MG63 (cell line): ENCODE measurements around the gene LY6G6D. TPM values are rescaled to one million over a fixed set of nuclear protein-coding genes. Genes with fewer than 3 reads are reported as not detected.
"Not testable (repeated sequence)": the region's sequence is repeated elsewhere in the genome, so short reads cannot be mapped to it uniquely, and the experiment has no call there.

ENCODE experiments used
- DNase-seq: peaks from one replicate; pipeline ENCODE4 v3.0.0-alpha.2; 2020
- H3K27me3 ChIP-seq: fragments of 250-450 bp; sonication (Bioruptor Pico); 2 replicates; pipeline ENCODE4 v1.5.1; 2020; ENCODE audit warnings: mild to moderate bottlenecking, moderate library complexity
- H3K36me3 ChIP-seq: fragments of 250-450 bp; sonication (Bioruptor Pico); 2 replicates; pipeline ENCODE4 v1.5.1; 2020; ENCODE audit warnings: mild to moderate bottlenecking, moderate library complexity
- H3K4me3 ChIP-seq: fragments of 250-450 bp; sonication (Bioruptor Pico); 2 replicates; pipeline ENCODE4 v1.5.1; 2020; ENCODE audit warnings: mild to moderate bottlenecking, moderate library complexity
- H3K9me3 ChIP-seq: fragments of 250-450 bp; sonication (Bioruptor Pico); 2 replicates; pipeline ENCODE4 v1.5.1; 2020; ENCODE audit warnings: mild to moderate bottlenecking, moderate library complexity
- total RNA-seq: library from RNA; depleted of rRNA; stranded (reverse); fragments of >200 nt; shearing (Covaris generic); gene quantifications from 2 replicates; pipeline ENCODE4 v1.2.3, GENCODE V29; 2014; ENCODE audit warnings: low replicate concordance

The LY6G6D gene
- total RNA-seq, 1 experiment from 2014 or later = not detected

- no peak for DNase-seq
- H3K9me3 ChIP-seq = no peaks in the 10 kb centered on the region
- H3K4me3 ChIP-seq = no peak overlapping the region
- H3K27me3 ChIP-seq = no peaks in the 10 kb centered on the region
- no peaks in the 10 kb centered on the region for H3K36me3 ChIP-seq
Measured at GRCh38 chr6:31708224-31708623, 6.9 kb upstream of the LY6G6D start.

DNA sequence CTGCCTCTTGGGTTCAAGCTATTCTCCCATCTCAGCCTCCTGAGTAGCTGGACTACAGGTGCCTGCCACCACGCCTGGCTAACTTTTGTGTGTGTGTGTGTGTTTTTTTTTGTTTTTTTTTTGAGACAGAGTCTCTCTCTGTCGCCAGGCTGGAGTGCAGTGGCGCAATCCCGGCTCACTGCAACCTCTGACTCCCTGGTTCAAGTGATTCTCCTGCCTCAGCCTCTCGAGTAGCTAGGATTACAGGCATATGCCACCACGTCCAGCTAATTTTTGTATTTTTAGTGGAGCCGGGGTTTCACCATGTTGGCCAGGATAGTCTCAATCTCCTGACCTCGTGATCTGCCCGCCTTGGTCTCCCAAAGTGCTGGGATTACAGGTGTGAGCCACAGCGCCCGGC lies 6.0 kb upstream of the LY6G6D start:
- H3K4me3 ChIP-seq, H3K9me3 ChIP-seq, H3K27me3 ChIP-seq, H3K36me3 ChIP-seq, DNase-seq: not testable (repeated sequence)

- Histone ChIP-seq H3K27me3 (no peaks in the 10 kb centered on the region), H3K4me3 (no peak overlapping the region), H3K36me3 (no peaks in the 10 kb centered on the region), H3K9me3 (no peaks in the 10 kb centered on the region)
- DNase-seq = no peak
Measured at GRCh38 chr6:31710523-31711219, 4.5 kb upstream of the LY6G6D start.

DNA sequence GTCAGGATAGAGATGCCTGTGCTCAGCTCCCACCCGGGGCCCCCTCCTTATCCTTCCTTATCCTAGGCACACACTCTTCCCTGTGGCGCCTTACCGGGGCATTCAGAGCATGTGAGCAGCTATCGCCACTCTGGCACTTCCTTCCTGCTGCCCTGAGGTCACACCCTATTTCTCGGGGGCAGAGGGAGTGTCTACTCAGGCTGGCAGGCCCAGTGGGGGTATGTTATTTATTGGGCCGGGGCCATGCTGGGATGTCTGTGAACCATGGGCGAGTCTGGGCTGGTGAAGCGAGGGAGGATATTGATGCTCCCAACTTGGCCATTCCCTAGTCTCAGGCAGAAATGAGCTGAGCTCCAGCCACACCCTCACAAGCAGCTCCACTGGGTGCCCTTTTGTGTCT lies 3.9 kb upstream of the LY6G6D start:
- no peak for DNase-seq
- H3K4me3 ChIP-seq = no peak overlapping the region
- no peaks in the 10 kb centered on the region for H3K27me3 ChIP-seq
- H3K9me3 ChIP-seq = no peaks in the 10 kb centered on the region
- H3K36me3 ChIP-seq = no peaks in the 10 kb centered on the region

- H3K4me3 ChIP-seq = no peak overlapping the region
- no peaks in the 10 kb centered on the region for H3K27me3 ChIP-seq
- DNase-seq = no peak
- no peaks in the 10 kb centered on the region for H3K36me3 ChIP-seq
- H3K9me3 ChIP-seq = no peaks in the 10 kb centered on the region
Measured at GRCh38 chr6:31712296-31712695, 2.9 kb upstream of the LY6G6D start.

DNA sequence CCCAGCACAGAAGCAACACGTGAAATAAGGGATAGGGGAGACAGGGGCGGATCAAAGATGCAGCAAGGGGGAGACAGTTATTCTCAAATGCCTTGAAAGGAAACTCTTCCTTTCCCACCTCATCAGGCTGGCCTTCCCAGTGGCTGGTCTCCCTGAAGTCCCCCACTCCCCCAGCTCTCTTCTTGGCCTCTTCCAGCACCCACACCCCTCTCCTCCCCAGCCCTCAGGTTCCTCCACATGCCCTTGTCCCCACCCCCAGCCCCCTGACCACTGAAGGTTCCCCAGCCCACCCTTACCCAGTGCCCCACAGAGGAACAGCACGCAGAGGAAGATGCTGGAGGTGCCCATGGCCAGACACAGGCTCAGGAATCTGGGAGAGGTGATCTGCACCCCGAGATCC lies 1.7 kb upstream of the LY6G6D start:
- no peak for DNase-seq

DNA sequence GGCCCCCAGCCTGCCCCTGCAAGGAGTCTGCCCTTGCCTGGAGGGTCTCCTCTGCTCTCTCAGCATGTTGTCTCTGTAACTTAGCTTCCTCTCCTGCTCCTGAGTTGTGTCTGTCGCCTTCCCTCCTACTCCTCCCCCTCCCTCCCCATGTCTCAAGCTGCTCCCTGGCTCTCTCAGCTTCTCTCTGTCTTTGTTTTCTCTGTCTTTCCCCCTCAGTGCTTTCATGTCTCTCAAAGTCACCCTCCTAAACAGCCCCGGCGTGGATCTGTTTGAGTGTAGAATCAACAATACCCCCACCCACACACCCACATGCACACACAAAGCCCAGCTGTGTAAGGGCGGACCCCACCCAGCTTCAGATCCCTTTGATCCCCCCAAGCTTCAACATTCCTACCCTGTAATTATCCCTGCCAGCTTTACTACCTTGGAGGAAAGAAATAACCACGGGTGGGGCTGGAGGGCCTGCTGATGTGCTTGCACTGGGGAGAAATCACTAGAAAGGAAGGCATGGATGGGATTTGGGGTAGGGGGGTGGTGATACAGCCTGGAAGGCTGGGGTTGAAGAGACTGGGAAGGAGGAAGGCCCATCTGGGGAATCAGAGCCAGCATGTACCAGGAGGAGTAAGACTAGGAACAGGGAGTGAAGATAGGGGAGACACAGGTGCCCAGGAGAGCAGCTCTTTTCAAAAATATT lies 1.0 kb upstream of the LY6G6D start:
- Histone ChIP-seq H3K36me3 (no peaks in the 10 kb centered on the region), H3K9me3 (no peaks in the 10 kb centered on the region), H3K4me3 (no peak overlapping the region), H3K27me3 (no peaks in the 10 kb centered on the region)
- DNase-seq = no peak

More for the DNA sequence above, 1.7 kb upstream of the LY6G6D start:
- H3K4me3 ChIP-seq = no peak overlapping the region
- H3K36me3 ChIP-seq = no peaks in the 10 kb centered on the region
- H3K27me3 ChIP-seq = no peaks in the 10 kb centered on the region
- no peaks in the 10 kb centered on the region for H3K9me3 ChIP-seq

DNA sequence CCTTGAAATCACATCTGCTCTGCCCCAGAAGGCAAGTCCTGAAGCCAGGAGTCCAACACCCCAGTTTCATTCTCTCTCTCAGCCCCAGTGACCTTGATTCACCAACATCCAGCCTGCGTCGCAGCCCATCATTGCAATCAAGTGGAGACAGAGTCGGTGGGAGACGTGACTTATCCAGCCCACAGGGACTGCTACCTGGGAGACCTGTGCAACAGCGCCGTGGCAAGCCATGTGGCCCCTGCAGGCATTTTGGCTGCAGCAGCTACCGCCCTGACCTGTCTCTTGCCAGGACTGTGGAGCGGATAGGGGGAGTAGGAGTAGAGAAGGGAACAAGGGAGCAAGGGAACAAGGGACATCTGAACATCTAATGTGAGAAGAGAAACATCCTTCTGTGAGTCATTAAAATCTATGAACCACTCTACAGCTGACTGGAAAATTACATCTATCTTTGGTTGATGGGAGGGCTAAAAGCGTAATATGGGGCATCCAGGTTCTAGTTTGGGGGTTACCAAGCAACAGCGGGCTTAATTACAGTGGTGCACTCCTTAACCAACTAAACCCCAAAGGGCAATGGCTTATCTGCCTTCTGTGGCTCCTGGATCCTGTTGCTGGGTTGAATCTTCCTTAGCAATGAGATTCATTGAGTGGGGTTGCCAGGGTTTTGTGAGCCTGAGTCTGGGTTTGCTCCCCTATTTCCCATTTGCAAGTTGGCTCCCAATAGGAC lies 2.5 kb downstream of the LY6G6D start:
- Histone ChIP-seq H3K4me3 (no peak overlapping the region), H3K9me3 (no peaks in the 10 kb centered on the region), H3K27me3 (no peaks in the 10 kb centered on the region), H3K36me3 (no peaks in the 10 kb centered on the region)
- DNase-seq = no peak

GRCh38 chr6:31718265-31718664 lies 3.1 kb downstream of the LY6G6D start:
- Histone ChIP-seq H3K36me3 (no peaks in the 10 kb centered on the region), H3K4me3 (no peak overlapping the region), H3K27me3 (no peaks in the 10 kb centered on the region), H3K9me3 (no peaks in the 10 kb centered on the region)
- no peak for DNase-seq

GRCh38 chr6:31719001-31719400 lies 3.9 kb downstream of the LY6G6D start:
- Histone ChIP-seq H3K36me3 (no peaks in the 10 kb centered on the region), H3K9me3 (no peaks in the 10 kb centered on the region), H3K4me3 (no peak overlapping the region), H3K27me3 (no peaks in the 10 kb centered on the region)
- no peak for DNase-seq

GRCh38 chr6:31720196-31720770 lies 5.1 kb downstream of the LY6G6D start:
- Histone ChIP-seq H3K36me3 (no peaks in the 10 kb centered on the region), H3K4me3 (no peak overlapping the region), H3K27me3 (no peaks in the 10 kb centered on the region), H3K9me3 (no peaks in the 10 kb centered on the region)
- DNase-seq = no peak

DNA sequence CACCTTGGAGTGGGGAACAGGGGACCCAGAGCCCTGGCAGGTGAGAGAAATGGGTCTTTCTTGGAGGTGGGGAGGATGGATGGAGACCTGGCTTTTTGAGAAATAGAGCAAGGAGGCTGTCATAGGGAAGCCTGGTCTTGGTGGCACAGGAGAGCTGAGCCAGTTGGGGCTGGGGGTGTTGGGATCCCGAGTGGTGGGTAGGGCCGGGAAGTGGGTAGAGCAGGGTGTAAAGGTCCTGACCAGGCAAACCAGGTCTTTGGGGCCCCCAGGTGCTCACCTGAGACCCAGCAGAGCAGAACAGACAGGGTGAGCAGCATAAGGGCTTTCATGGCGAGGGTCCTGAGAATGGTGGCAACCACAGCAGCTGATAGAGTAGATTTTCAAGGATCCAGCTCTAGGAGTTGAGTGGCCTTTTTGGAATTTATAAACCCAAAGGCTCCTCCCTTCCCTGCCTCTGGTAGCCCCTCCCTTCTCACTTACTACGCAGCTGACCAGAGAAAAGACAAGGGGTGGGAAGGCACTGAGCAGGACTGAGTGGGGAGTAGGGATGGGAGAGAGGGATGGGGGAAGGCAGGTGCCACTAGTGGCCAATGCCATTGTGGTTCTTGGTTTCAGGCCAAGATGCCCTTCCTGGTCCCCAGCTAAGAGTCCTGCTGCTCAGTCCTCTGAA lies 6.3 kb downstream of the LY6G6D start, which contains the start of gene LY6G6C:
LY6G6C (minus strand) TSS at position 396 of the 670 bp plus-strand sequence; CDS start at position 329, 67 bp downstream.
- no peak within 1 kb of the TSS for H3K4me3 ChIP-seq
- DNase-seq = no peak
- no peaks in the 10 kb centered on the region for H3K36me3 ChIP-seq
- no peaks in the 10 kb centered on the region for H3K27me3 ChIP-seq
- H3K9me3 ChIP-seq = no peaks in the 10 kb centered on the region

- H3K36me3 ChIP-seq = no peaks in the 10 kb centered on the region
- no peaks in the 10 kb centered on the region for H3K27me3 ChIP-seq
- H3K4me3 ChIP-seq = no peak overlapping the region
- H3K9me3 ChIP-seq = no peaks in the 10 kb centered on the region
- no peak for DNase-seq
Measured at GRCh38 chr6:31722173-31722572, 7.0 kb downstream of the LY6G6D start.

DNA sequence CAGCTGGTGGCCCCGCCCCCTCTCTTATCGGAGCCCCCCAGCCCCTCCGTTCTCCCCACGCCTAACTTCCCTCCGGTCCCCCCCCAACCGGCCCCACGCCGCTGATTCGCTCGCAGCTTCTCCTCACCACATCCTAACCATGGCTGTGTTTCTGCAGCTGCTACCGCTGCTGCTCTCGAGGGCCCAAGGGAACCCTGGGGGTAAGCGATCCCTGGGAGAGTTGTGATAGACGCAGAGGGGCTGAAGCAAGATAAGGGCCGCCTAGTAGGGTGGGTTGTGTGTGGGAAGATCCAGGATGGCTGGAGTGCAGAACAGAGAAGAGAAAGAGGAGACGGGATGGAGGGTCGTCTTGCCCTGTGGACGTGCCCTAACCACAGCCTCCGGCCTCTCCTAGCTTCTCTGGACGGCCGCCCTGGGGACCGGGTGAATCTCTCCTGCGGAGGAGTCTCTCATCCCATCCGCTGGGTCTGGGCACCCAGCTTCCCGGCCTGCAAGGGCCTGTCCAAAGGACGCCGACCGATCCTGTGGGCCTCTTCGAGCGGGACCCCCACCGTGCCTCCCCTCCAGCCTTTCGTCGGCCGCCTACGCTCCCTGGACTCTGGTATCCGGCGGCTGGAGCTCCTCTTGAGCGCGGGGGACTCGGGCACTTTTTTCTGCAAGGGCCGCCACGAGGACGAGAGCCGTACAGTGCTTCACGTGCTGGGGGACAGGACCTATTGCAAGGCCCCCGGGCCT lies 8.3 kb downstream of the LY6G6D start, which contains the start of gene MPIG6B:
MPIG6B (plus strand) TSS at position 129 of the 735 bp plus-strand sequence; CDS start at position 140, 11 bp downstream.
- Histone ChIP-seq H3K27me3 (no peaks in the 10 kb centered on the region), H3K4me3 (no peak within 1 kb of the TSS), H3K36me3 (no peaks in the 10 kb centered on the region), H3K9me3 (no peaks in the 10 kb centered on the region)
- no peak for DNase-seq

- DNase-seq = no peak
- Histone ChIP-seq H3K27me3 (no peaks in the 10 kb centered on the region), H3K36me3 (no peaks in the 10 kb centered on the region), H3K9me3 (no peaks in the 10 kb centered on the region), H3K4me3 (no peak overlapping the region)
Measured at GRCh38 chr6:31723980-31724691, 9.0 kb downstream of the LY6G6D start.
